Adrenal gland (tissue), 5 donors: ENCODE measurements around the gene ZNF792.

Experiments
- CTCF ChIP-seq, 6 experiments: fragments of 450-650 bp in 4 of 6; fragments of 200-600 bp in 2 of 6; sonication (generic) in 1 of 6; IDR thresholded peaks; 1 replicate in 5 of 6; 2 replicates in 1 of 6; pipeline versions ENCODE4 v1.5.1 to v1.8.0; 2016 to 2021; ENCODE audit warnings: antibody characterized with exemption in 6 of 6, mild to moderate bottlenecking in 2 of 6, moderate library complexity in 1 of 6
- POLR2A ChIP-seq, 2 donors: fragments of 450-650 bp; IDR thresholded peaks; one replicate each; pipeline ENCODE4 v1.6.1; 2017; ENCODE audit warnings: antibody characterized with exemption in 2 of 2, mild to moderate bottlenecking in 2 of 2, moderate library complexity in 1 of 2
- donor health status: DM: no; HTN: no; CAD: no.

GRCh38 chr19:35005256-35005977 is 41.4 kb upstream of the ZNF792 start:
- TF ChIP-seq CTCF (IDR thresholded peaks at IDR 0.05), result no peak
- TF ChIP-seq POLR2A (IDR thresholded peaks at IDR 0.05), result no peak
